Jurkat, Clone E6-1 (cell line): ENCODE results near the gene PMVK. TPM values are rescaled to one million over a fixed set of nuclear protein-coding genes. Genes with fewer than 3 reads are reported as not detected.
A peak's percentile ranks its signal among the peaks of the same experiment; 100 is the strongest.
"Not testable (repeated sequence)": the region's sequence is repeated elsewhere in the genome, so short reads cannot be mapped to it uniquely, and the experiment has no call there.

Source experiments
- DNase-seq: peaks from one replicate; pipeline ENCODE4 v3.0.0-alpha.2; 2011; ENCODE audit warnings: low read depth, low spot score
- H3K4me3 ChIP-seq: 2 replicates; pipeline ENCODE4 v1.5.1; 2011; ENCODE audit warnings: mild to moderate bottlenecking, low read length, control low read depth, moderate library complexity
- polyA plus RNA-seq: library from polyadenylated mRNA; unstranded; fragments of >200 nt; gene quantifications from one replicate; pipeline ENCODE4 v1.2.1, GENCODE V29; 2012; ENCODE audit warnings: missing spikeins; ENCODE audit not compliant: insufficient read length, insufficient read depth

The PMVK gene
- 73.2 TPM for polyA plus RNA-seq

- H3K4me3 ChIP-seq: peak within 1 kb of the TSS; percentile 88
Measured at GRCh38 chr1:154936555-154937084, at the start of gene PMVK. PMVK (minus strand) TSS chr1:154936719; CDS start chr1:154936685, 34 bp downstream.

GRCh38 chr1:154983776-154984466 is 47.4 kb upstream of the PMVK start:
- DNase-seq: no peak
- H3K4me3 ChIP-seq: peak overlapping the region; percentile 68

More at GRCh38 chr1:154936555-154937084, at the start of gene PMVK:
- peak; percentile 96 for DNase-seq

GRCh38 chr1:154982897-154983648 is 46.6 kb upstream of the PMVK start, which contains the start of gene FLAD1:
FLAD1 (plus strand) TSS chr1:154983344; CDS start chr1:154983695, 351 bp downstream.
- DNase-seq: peak; percentile 100
- peak within 1 kb of the TSS; percentile 68 for H3K4me3 ChIP-seq

- H3K4me3 ChIP-seq: peak overlapping the region; percentile 68
- no peak for DNase-seq
Measured at GRCh38 chr1:154982341-154982740, 45.8 kb upstream of the PMVK start.

- no peak overlapping the region for H3K4me3 ChIP-seq
- DNase-seq: no peak
Measured at GRCh38 chr1:154978360-154978759, 41.8 kb upstream of the PMVK start.

- not testable (repeated sequence) for DNase-seq, H3K4me3 ChIP-seq
Measured at GRCh38 chr1:154977762-154978161, 41.2 kb upstream of the PMVK start.

GRCh38 chr1:154975409-154976059 is 39.0 kb upstream of the PMVK start:
- H3K4me3 ChIP-seq: peak overlapping the region; percentile 80
- no peak for DNase-seq

GRCh38 chr1:154974808-154975408 is 38.4 kb upstream of the PMVK start:
- DNase-seq: peak; percentile 95
- H3K4me3 ChIP-seq: peak overlapping the region; percentile 80

GRCh38 chr1:154974102-154974807 is 37.7 kb upstream of the PMVK start, which contains the start of gene CKS1B:
CKS1B (plus strand) TSS chr1:154974681; CDS start chr1:154974746, 65 bp downstream.
- peak; percentile 100 for DNase-seq
- H3K4me3 ChIP-seq: peak within 1 kb of the TSS; percentile 80

GRCh38 chr1:154973344-154974101 is 37.0 kb upstream of the PMVK start:
- H3K4me3 ChIP-seq: peak overlapping the region; percentile 80
- DNase-seq: peak; percentile 88

- H3K4me3 ChIP-seq: peak overlapping the region; percentile 80
- DNase-seq: no peak
Measured at GRCh38 chr1:154972517-154973343, 36.2 kb upstream of the PMVK start.

GRCh38 chr1:154972213-154972516 is 35.6 kb upstream of the PMVK start:
- H3K4me3 ChIP-seq: no peak overlapping the region
- DNase-seq: no peak

- no peak for DNase-seq
- H3K4me3 ChIP-seq: no peak overlapping the region
Measured at GRCh38 chr1:154971341-154971998, 35.0 kb upstream of the PMVK start.

- no peak within 1 kb of the TSS for H3K4me3 ChIP-seq
- DNase-seq: no peak
Measured at GRCh38 chr1:154970631-154971340, 34.3 kb upstream of the PMVK start, which contains the start of gene SHC1. SHC1 (minus strand) TSS chr1:154970747; CDS start chr1:154970526, 221 bp downstream.

GRCh38 chr1:154969860-154970452 is 33.4 kb upstream of the PMVK start:
- H3K4me3 ChIP-seq: no peak overlapping the region
- no peak for DNase-seq
